K562 (cell line): ENCODE measurements around the gene TOMT. TPM values are rescaled to one million over a fixed set of nuclear protein-coding genes. Genes with fewer than 3 reads are reported as not detected.
A peak's percentile ranks its signal among the peaks of the same experiment; 100 is the strongest.

Source experiments
- ATAC-seq: fragments of 200-7000 bp; cut with Tn5 transposase; 3 replicates; pipeline ENCODE4 v1.9.1; 2020; ENCODE audit warnings: moderate library complexity
- BruUV-seq: library from RNA; stranded (reverse); fragments of 400-500 nt; replicated peaks from 2 replicates; lab custom pipeline; 2021; lab: Mats Ljungman, UMichigan
- CTCF ChIA-PET: fragments of 300-600 bp; formaldehyde crosslinking; extraction: SDS; loops from one replicate; lab custom pipeline; 2021; ENCODE audit warnings: low intra/inter-chr PET ratio; lab: Yijun Ruan, JAX
- POLR2A ChIA-PET: fragments of 300-600, 350-650 bp; sonication (Branson Sonifier 250); formaldehyde crosslinking; extraction: SDS; loops from one replicate; lab custom pipeline; 2021; ENCODE audit warnings: antibody characterized with exemption, inconsistent platforms; lab: Yijun Ruan, JAX
- DNase-seq, 4 experiments: peaks; one replicate each; pipeline versions ENCODE4 v3.0.0 to v3.0.0-alpha.2; 2011 to 2018; ENCODE audit warnings: low spot score in 3 of 4, mixed read lengths in 3 of 4; ENCODE audit errors: extremely low read depth in 1 of 4
- FAIRE-seq: peaks from 2 replicates; lab custom pipeline; 2011; peaks lifted over from hg19 to GRCh38; lab: Jason Lieb, UNC
- H2AFZ ChIP-seq: 2 replicates; pipeline ENCODE4 v1.6.0; 2011; ENCODE audit warnings: low read depth, low read length, control low read depth, inconsistent platforms
- H3K27ac ChIP-seq: fragments of 200-600 bp; 3 replicates; pipeline ENCODE4 v1.8.0; 2011; ENCODE audit warnings: low read depth, mild to moderate bottlenecking, control low read depth, inconsistent platforms, low read length, moderate library complexity, mixed read lengths; ENCODE audit errors: extremely low read depth
- H3K27me3 ChIP-seq, 2 experiments: fragments of 300-600 bp in 1 of 2; 2 replicates in 1 of 2; 3 replicates in 1 of 2; pipeline versions ENCODE4 v1.6.0 to v1.8.0; 2011; ENCODE audit warnings: inconsistent platforms in 2 of 2, low read length in 2 of 2, mild to moderate bottlenecking in 1 of 2, mixed read lengths in 1 of 2, moderate library complexity in 1 of 2; ENCODE audit not compliant: control insufficient read depth in 2 of 2, insufficient read depth in 2 of 2
- H3K36me3 ChIP-seq: fragments of 300-600 bp; 3 replicates; pipeline ENCODE4 v1.8.0; 2011; ENCODE audit warnings: mild to moderate bottlenecking, low read length, inconsistent platforms; ENCODE audit not compliant: control insufficient read depth, insufficient read depth
- H3K4me1 ChIP-seq, 2 experiments: fragments of 200-600 bp in 1 of 2; replicated peaks in 1 of 2; 2 replicates in 1 of 2; 3 replicates in 1 of 2; pipeline versions ENCODE4 v1.5.1 to v1.8.0; 2011; ENCODE audit warnings: inconsistent platforms in 2 of 2, low read length in 2 of 2, mild to moderate bottlenecking in 1 of 2, mixed read lengths in 1 of 2, moderate library complexity in 1 of 2; ENCODE audit not compliant: control insufficient read depth in 2 of 2, insufficient read depth in 2 of 2
- H3K4me2 ChIP-seq: 2 replicates; pipeline ENCODE4 v1.6.1; 2011; ENCODE audit warnings: low read length, control low read depth, inconsistent platforms, mixed read lengths; ENCODE audit not compliant: insufficient read depth
- H3K4me3 ChIP-seq: fragments of 200-600 bp; sonication (generic), shearing (Covaris generic); 2 replicates; pipeline ENCODE4 v1.5.1; 2016; ENCODE audit warnings: control low read depth, inconsistent platforms
- H3K79me2 ChIP-seq: fragments of 200-600 bp; 3 replicates; pipeline ENCODE4 v1.8.0; 2011; ENCODE audit warnings: low read length, inconsistent platforms; ENCODE audit not compliant: control insufficient read depth, insufficient read depth
- H3K9ac ChIP-seq, 2 experiments: 2 replicates each; pipeline versions ENCODE4 v1.6.0 to v1.6.1; 2011; ENCODE audit warnings: low read depth in 2 of 2, low read length in 2 of 2, control low read depth in 1 of 2, inconsistent platforms in 1 of 2, mild to moderate bottlenecking in 1 of 2, mixed read lengths in 1 of 2; ENCODE audit not compliant: insufficient read depth in 1 of 2
- H3K9me1 ChIP-seq: one replicate; pipeline ENCODE4 v1.6.0; 2011; ENCODE audit warnings: inconsistent platforms, mild to moderate bottlenecking, low read length, moderate library complexity; ENCODE audit not compliant: control insufficient read depth, insufficient read depth
- H3K9me3 ChIP-seq: replicated peaks from 2 replicates; pipeline ENCODE4 v1.5.1; 2011; ENCODE audit warnings: low read depth, low read length, inconsistent platforms; ENCODE audit not compliant: control insufficient read depth, insufficient read depth
- H4K20me1 ChIP-seq: replicated peaks from 2 replicates; pipeline ENCODE4 v1.6.1; 2011; ENCODE audit warnings: low read length, inconsistent platforms, mixed read lengths; ENCODE audit not compliant: control insufficient read depth, insufficient read depth
- CBFA2T2 ChIP-seq: fragments of 450-650 bp; conservative IDR thresholded peaks from 2 replicates; pipeline ENCODE4 v1.6.1; 2017; ENCODE audit warnings: mild to moderate bottlenecking
- CBFA2T3 ChIP-seq: fragments of 450-650 bp; IDR thresholded peaks from 2 replicates; pipeline ENCODE4 v1.6.1; 2017
- DPF2 ChIP-seq: fragments of 450-650 bp; IDR thresholded peaks from 2 replicates; pipeline ENCODE4 v1.6.1; 2016
- EP300 ChIP-seq: IDR thresholded peaks from 2 replicates; pipeline ENCODE4 v1.6.1; 2012; ENCODE audit warnings: low read length, improper control_type of control experiment
- MEIS2 ChIP-seq: fragments of 450-650 bp; IDR thresholded peaks from 2 replicates; pipeline ENCODE4 v1.6.1; 2014; ENCODE audit warnings: mild to moderate bottlenecking; ENCODE audit not compliant: partially characterized antibody
- NCOR1 ChIP-seq: fragments of 450-650 bp; IDR thresholded peaks from 2 replicates; pipeline ENCODE4 v1.6.1; 2016; ENCODE audit warnings: mild to moderate bottlenecking, moderate library complexity
- RBM17 ChIP-seq: fragments of 200-400 bp; formaldehyde crosslinking; IDR thresholded peaks from 2 replicates; pipeline ENCODE4 v1.6.1; 2017; ENCODE audit warnings: low read depth, mild to moderate bottlenecking, low read length, borderline replicate concordance
- RCOR1 ChIP-seq, 2 experiments: IDR thresholded peaks; 2 replicates each; pipeline ENCODE4 v1.6.1; 2012; ENCODE audit warnings: low read depth in 2 of 2, low read length in 2 of 2, borderline replicate concordance in 1 of 2, improper control_type of control experiment in 1 of 2
- SMARCA4 ChIP-seq: fragments of 450-650 bp; IDR thresholded peaks from 2 replicates; pipeline ENCODE4 v1.6.1; 2016
- SMARCE1 ChIP-seq: fragments of 450-650 bp; IDR thresholded peaks from 2 replicates; pipeline ENCODE4 v1.7.1; 2016; ENCODE audit warnings: mild to moderate bottlenecking
- SOX6 ChIP-seq: fragments of 450-650 bp; IDR thresholded peaks from 2 replicates; pipeline ENCODE4 v1.6.1; 2014; ENCODE audit warnings: mild to moderate bottlenecking
- SRF ChIP-seq, 2 experiments: fragments of 250-450, 450-650 bp in 1 of 2; sonication (Bioruptor Pico) in 1 of 2; sonication (generic) in 1 of 2; formaldehyde crosslinking; IDR thresholded peaks; 2 replicates each; pipeline versions ENCODE4 v1.5.0 to v1.5.1; 2020 to 2022; ENCODE audit warnings: mild to moderate bottlenecking in 1 of 2, missing genetic modification reagents in 1 of 2
- TEAD4 ChIP-seq, 2 experiments: sonication (generic) in 1 of 2; formaldehyde crosslinking in 1 of 2; IDR thresholded peaks; 2 replicates each; pipeline versions ENCODE4 v1.6.1 to v1.8.0; 2012 to 2022; ENCODE audit warnings: borderline replicate concordance in 1 of 2, inconsistent platforms in 1 of 2, low read length in 1 of 2, mild to moderate bottlenecking in 1 of 2, missing genetic modification reagents in 1 of 2
- ZEB2 ChIP-seq: fragments of 450-650 bp; IDR thresholded peaks from 2 replicates; pipeline ENCODE4 v1.6.1; 2016
- ZNF184 ChIP-seq: sonication (generic); formaldehyde crosslinking; IDR thresholded peaks from 2 replicates; pipeline ENCODE4 v1.5.0; 2020; ENCODE audit warnings: missing genetic modification reagents
- ZNF282 ChIP-seq: sonication (generic); formaldehyde crosslinking; IDR thresholded peaks from 2 replicates; pipeline ENCODE4 v1.8.1; 2023; ENCODE audit warnings: missing genetic modification reagents
- WGBS: fragments of 100-300 bp; shearing (Covaris generic); methylation state at CpG from one replicate; pipeline ENCODE4 v1.1.6; 2016; ENCODE audit warnings: low coverage, mixed read lengths; ENCODE audit not compliant: insufficient coverage; ENCODE audit errors: missing lambda C conversion rate; 5-methylcytosine and 5-hydroxymethylcytosine counted together
- in situ Hi-C: fragments of 300-500 bp; cut with MboI; formaldehyde crosslinking; loops from 4 replicates; pipeline ENCODE4 v1.15.0; 2018; ENCODE audit warnings: inconsistent platforms, mixed read lengths
- intact Hi-C: fragments of 100-400 bp; cut with micrococcal nuclease; formaldehyde crosslinking; loops from 2 replicates; pipeline ENCODE4 v1.14.2; 2022
- polyA plus RNA-seq, 8 experiments: library from polyadenylated mRNA; depleted of rRNA in 4 of 8; stranded (reverse) in 5 of 8; unstranded in 3 of 8; fragments of >200 nt; fragmentation: Nextera tagmentation in 2 of 8; fragmentation: Illumina TruSeq in 1 of 8; extraction: Ambion mirVana in 2 of 8; extraction: Trizol in 1 of 8; gene quantifications; 2 replicates each; pipeline versions ENCODE4 v1.2.1 to v1.2.3, GENCODE V29; 2011 to 2014; ENCODE audit warnings: inconsistent platforms in 1 of 8, missing spikeins in 1 of 8
- total RNA-seq, 7 experiments: library from RNA; depleted of rRNA in 6 of 7; stranded (reverse); fragments of >200 nt in 6 of 7; fragmentation: Illumina TruSeq in 2 of 7; extraction: Trizol in 2 of 7; gene quantifications; 2 replicates each; pipeline versions ENCODE4 v1.2.1 to v1.2.3, GENCODE V29; 2011 to 2021; ENCODE audit warnings: low replicate concordance in 1 of 7
- TF ChIP-seq, protein P1 (sequence below): fragments of 250-450 bp; sonication (Bioruptor Pico); IDR thresholded peaks from 2 replicates; pipeline ENCODE4 v1.8.0; 2021; ENCODE audit warnings: mild to moderate bottlenecking, moderate library complexity
- TF ChIP-seq, protein P2 (sequence below): fragments of 200-800 bp; sonication (Bioruptor generic); IDR thresholded peaks from 2 replicates; pipeline ENCODE4 v1.6.1; 2017; ENCODE audit warnings: missing genetic modification characterization, missing compliant biosample characterization
- TF ChIP-seq, protein P3 (sequence below): fragments of 450-650 bp; IDR thresholded peaks from 2 replicates; pipeline ENCODE4 v1.6.1; 2017; ENCODE audit warnings: mild to moderate bottlenecking, moderate library complexity
- TF ChIP-seq, protein P4 (sequence below): fragments of 450-650 bp; formaldehyde crosslinking; IDR thresholded peaks from 2 replicates; pipeline ENCODE4 v1.4.0; 2020; ENCODE audit warnings: mild to moderate bottlenecking, moderate library complexity

TOMT gene
- total and polyA plus RNA-seq, 9 of the 15 experiments (the other 6 are each of a cell fraction or from before 2014, with no cell fraction given), result not detected

DNA sequence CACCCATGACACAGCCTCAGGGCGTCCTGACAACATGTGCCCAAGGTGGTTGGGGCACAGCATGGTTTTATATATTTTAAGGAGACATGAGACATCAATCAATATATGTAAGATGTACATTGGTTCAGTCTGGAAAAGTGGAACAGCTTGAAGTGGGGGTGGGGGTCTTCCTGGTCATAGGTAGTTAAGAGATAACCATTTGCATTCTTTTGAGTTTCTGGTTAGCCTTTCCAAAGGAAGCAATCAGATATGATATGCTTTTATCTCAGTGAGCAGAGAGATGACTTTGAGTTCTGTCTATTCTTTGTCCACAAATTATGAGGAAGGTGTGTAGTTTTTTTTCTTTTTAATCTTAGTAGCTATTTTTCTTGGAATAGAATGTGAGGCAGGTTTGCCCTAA, 16.9 kb downstream of the TOMT start:
- ATAC-seq (no peak), DNase-seq (no peak), FAIRE-seq (no peak)
- no peak overlapping the region for H3K27ac ChIP-seq
- WGBS, result 33% methylated on average over 1 of the region's 1 CpG
- no peaks in the 10 kb centered on the region; the same call in 1 of the 2 replicates for H3K9me3 ChIP-seq
- no peaks in the 10 kb centered on the region for H3K79me2 ChIP-seq
- H3K4me2 ChIP-seq, result no peak overlapping the region
- BruUV-seq, result no TSS peak
- H3K9ac ChIP-seq, result no peak overlapping the region
- in situ Hi-C loops, result no loop called here
- H3K4me1 ChIP-seq, result peaks cover 25 to 30% of the 10 kb centered on the region in 2 experiments
- H2AFZ ChIP-seq, result no peak overlapping the region
- CTCF ChIA-PET, result no interaction called here
- H3K9me1 ChIP-seq, result no peaks in the 10 kb centered on the region
- H4K20me1 ChIP-seq, result no peaks in the 10 kb centered on the region
- intact Hi-C loops, result no loop called here
- no peak overlapping the region for H3K4me3 ChIP-seq
- POLR2A ChIA-PET, result interaction anchor here (1.5 to 1.6 kb wide), 2 partner anchors 10 to 12 kb away, joined by 4 to 5 read pairs; partner anchors contain the start of gene ANAPC15
- H3K36me3 ChIP-seq, result no peaks in the 10 kb centered on the region
- H3K27me3 ChIP-seq, result no peaks in the 10 kb centered on the region
- TF ChIP-seq, protein P1, sequence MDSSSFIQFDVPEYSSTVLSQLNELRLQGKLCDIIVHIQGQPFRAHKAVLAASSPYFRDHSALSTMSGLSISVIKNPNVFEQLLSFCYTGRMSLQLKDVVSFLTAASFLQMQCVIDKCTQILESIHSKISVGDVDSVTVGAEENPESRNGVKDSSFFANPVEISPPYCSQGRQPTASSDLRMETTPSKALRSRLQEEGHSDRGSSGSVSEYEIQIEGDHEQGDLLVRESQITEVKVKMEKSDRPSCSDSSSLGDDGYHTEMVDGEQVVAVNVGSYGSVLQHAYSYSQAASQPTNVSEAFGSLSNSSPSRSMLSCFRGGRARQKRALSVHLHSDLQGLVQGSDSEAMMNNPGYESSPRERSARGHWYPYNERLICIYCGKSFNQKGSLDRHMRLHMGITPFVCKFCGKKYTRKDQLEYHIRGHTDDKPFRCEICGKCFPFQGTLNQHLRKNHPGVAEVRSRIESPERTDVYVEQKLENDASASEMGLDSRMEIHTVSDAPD (CRISPR knock-in tag), result no peak
- TF ChIP-seq ZNF184 (CRISPR knock-in tag) (no peak), RBM17 (no peak), MEIS2 (peak; percentile 9), SOX6 (peak; percentile 73), ZEB2 (peak; percentile 57; the same call in 1 of the 2 replicates), SMARCE1 (peak; percentile 48; the same call in 1 of the 2 replicates), DPF2 (peak; percentile 67), CBFA2T3 (peak; percentile 76), SRF (CRISPR knock-in tag; IDR thresholded peaks at IDR 0.05) (no peak), ZNF282 (no peak), NCOR1 (peak; percentile 39), SMARCA4 (peak; percentile 56), TEAD4 (IDR thresholded peaks at IDR 0.05; ENCODE audit: low read length) (peak; percentile 54), TEAD4 (CRISPR knock-in tag; IDR thresholded peaks at IDR 0.05; ENCODE audit: borderline replicate concordance) (no peak), EP300 (peak; percentile 46; the same call in 1 of the 2 replicates), CBFA2T2 (peak; percentile 61), RCOR1 (IDR thresholded peaks at IDR 0.05; ENCODE audit: borderline replicate concordance in 1 of 2, low read depth in 2 of 2, low read length in 2 of 2) (peak in 1 of 2 experiments; percentile 52; a peak in 1 of 4 replicates)
- TF ChIP-seq, protein P2, sequence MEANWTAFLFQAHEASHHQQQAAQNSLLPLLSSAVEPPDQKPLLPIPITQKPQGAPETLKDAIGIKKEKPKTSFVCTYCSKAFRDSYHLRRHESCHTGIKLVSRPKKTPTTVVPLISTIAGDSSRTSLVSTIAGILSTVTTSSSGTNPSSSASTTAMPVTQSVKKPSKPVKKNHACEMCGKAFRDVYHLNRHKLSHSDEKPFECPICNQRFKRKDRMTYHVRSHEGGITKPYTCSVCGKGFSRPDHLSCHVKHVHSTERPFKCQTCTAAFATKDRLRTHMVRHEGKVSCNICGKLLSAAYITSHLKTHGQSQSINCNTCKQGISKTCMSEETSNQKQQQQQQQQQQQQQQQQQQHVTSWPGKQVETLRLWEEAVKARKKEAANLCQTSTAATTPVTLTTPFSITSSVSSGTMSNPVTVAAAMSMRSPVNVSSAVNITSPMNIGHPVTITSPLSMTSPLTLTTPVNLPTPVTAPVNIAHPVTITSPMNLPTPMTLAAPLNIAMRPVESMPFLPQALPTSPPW (CRISPR knock-in tag), result peak; percentile 16; the same call in 1 of the 2 replicates
- TF ChIP-seq, protein P3, sequence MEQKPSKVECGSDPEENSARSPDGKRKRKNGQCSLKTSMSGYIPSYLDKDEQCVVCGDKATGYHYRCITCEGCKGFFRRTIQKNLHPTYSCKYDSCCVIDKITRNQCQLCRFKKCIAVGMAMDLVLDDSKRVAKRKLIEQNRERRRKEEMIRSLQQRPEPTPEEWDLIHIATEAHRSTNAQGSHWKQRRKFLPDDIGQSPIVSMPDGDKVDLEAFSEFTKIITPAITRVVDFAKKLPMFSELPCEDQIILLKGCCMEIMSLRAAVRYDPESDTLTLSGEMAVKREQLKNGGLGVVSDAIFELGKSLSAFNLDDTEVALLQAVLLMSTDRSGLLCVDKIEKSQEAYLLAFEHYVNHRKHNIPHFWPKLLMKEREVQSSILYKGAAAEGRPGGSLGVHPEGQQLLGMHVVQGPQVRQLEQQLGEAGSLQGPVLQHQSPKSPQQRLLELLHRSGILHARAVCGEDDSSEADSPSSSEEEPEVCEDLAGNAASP, result no peak
- TF ChIP-seq, protein P4, sequence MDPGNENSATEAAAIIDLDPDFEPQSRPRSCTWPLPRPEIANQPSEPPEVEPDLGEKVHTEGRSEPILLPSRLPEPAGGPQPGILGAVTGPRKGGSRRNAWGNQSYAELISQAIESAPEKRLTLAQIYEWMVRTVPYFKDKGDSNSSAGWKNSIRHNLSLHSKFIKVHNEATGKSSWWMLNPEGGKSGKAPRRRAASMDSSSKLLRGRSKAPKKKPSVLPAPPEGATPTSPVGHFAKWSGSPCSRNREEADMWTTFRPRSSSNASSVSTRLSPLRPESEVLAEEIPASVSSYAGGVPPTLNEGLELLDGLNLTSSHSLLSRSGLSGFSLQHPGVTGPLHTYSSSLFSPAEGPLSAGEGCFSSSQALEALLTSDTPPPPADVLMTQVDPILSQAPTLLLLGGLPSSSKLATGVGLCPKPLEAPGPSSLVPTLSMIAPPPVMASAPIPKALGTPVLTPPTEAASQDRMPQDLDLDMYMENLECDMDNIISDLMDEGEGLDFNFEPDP (CRISPR knock-in tag), result no peak
